Peyer's patch (tissue), 4 donors: Measurements from ENCODE around the gene SOCS7. TPM values are rescaled to one million over a fixed set of nuclear protein-coding genes. Genes with fewer than 3 reads are reported as not detected.

ENCODE experiments used
- DNase-seq, 3 donors: peaks; one replicate each; pipeline ENCODE4 v3.0.0-alpha.2; 2017 to 2019
- H3K27ac ChIP-seq, 4 donors: fragments of 200-600 bp; sonication (generic); one replicate each; pipeline ENCODE4 v1.5.1; 2016 to 2019
- H3K27me3 ChIP-seq, 2 donors: fragments of 200-600 bp; sonication (generic); one replicate each; pipeline ENCODE4 v1.5.1; 2019
- H3K36me3 ChIP-seq, 3 donors: fragments of 200-600 bp; sonication (generic); one replicate each; pipeline ENCODE4 v1.5.1; 2016 to 2019
- H3K4me1 ChIP-seq, 4 donors: fragments of 200-600 bp; sonication (generic); one replicate each; pipeline ENCODE4 v1.5.1; 2016 to 2019
- H3K4me3 ChIP-seq, 4 donors: fragments of 200-600 bp; sonication (generic); 1 replicate in 3 of 4; 2 replicates in 1 of 4; pipeline ENCODE4 v1.5.1; 2016 to 2019; ENCODE audit warnings: mild to moderate bottlenecking in 1 of 4
- H3K9me3 ChIP-seq, 4 donors: fragments of 200-600 bp; sonication (generic); one replicate each; pipeline ENCODE4 v1.5.1; 2016 to 2019; ENCODE audit warnings: mild to moderate bottlenecking in 1 of 4
- CTCF ChIP-seq, 6 experiments: fragments of 450-650 bp in 4 of 6; fragments of 200-600 bp in 2 of 6; sonication (generic) in 1 of 6; IDR thresholded peaks; one replicate each; pipeline ENCODE4 v1.5.1; 2017 to 2019; ENCODE audit warnings: antibody characterized with exemption in 6 of 6, mild to moderate bottlenecking in 3 of 6, moderate library complexity in 1 of 6
- POLR2A ChIP-seq, 2 donors: fragments of 450-650 bp; IDR thresholded peaks; one replicate each; pipeline ENCODE4 v1.5.1; 2017; ENCODE audit warnings: antibody characterized with exemption in 2 of 2, mild to moderate bottlenecking in 2 of 2, moderate library complexity in 2 of 2
- total RNA-seq, 4 donors: library from RNA; depleted of rRNA; stranded (reverse); fragments of >200 nt; gene quantifications; one replicate each; pipeline ENCODE4 v1.1.0, GENCODE V29; 2016

SOCS7 gene
- total RNA-seq, 4 donors from 2014 or later: 14.2 to 24.5 (median 16.1) TPM

GRCh38 chr17:38344420-38344745 is 7.3 kb upstream of the SOCS7 start:
- H3K4me1 ChIP-seq: no peaks in the 10 kb centered on the region
- no peak overlapping the region for H3K27ac ChIP-seq
- no peak overlapping the region for H3K4me3 ChIP-seq
- no peaks in the 10 kb centered on the region for H3K36me3 ChIP-seq
- DNase-seq: no peak
- TF ChIP-seq POLR2A (IDR thresholded peaks at IDR 0.05) (no peak), CTCF (IDR thresholded peaks at IDR 0.05) (no peak)
- no peaks in the 10 kb centered on the region for H3K9me3 ChIP-seq
- no peaks in the 10 kb centered on the region for H3K27me3 ChIP-seq

GRCh38 chr17:38345743-38346142 is 5.9 kb upstream of the SOCS7 start:
- Histone ChIP-seq H3K4me3 (no peak overlapping the region), H3K27me3 (no peaks in the 10 kb centered on the region), H3K9me3 (no peaks in the 10 kb centered on the region), H3K27ac (no peak overlapping the region), H3K36me3 (no peaks in the 10 kb centered on the region), H3K4me1 (peaks cover 0 to 1% (median 0%) of the 10 kb centered on the region in 4 donors)
- DNase-seq: no peak
- no peak for TF ChIP-seq POLR2A (IDR thresholded peaks at IDR 0.05)
- TF ChIP-seq CTCF (IDR thresholded peaks at IDR 0.05): no peak

- H3K9me3 ChIP-seq: no peaks in the 10 kb centered on the region
- no peaks in the 10 kb centered on the region for H3K27me3 ChIP-seq
- no peak for TF ChIP-seq POLR2A (IDR thresholded peaks at IDR 0.05)
- TF ChIP-seq CTCF (IDR thresholded peaks at IDR 0.05): peak; percentile 58 to 91 (median 88)
- no peak overlapping the region for H3K27ac ChIP-seq
- DNase-seq: peak; percentile 84 to 95 (median 89)
- H3K36me3 ChIP-seq: no peaks in the 10 kb centered on the region
- peaks cover 0 to 20% (median 0%) of the 10 kb centered on the region in 4 donors for H3K4me1 ChIP-seq
- no peak overlapping the region for H3K4me3 ChIP-seq
These were observed 2.4 kb upstream of the SOCS7 start for GRCh38 chr17:38349097-38349730.

- Histone ChIP-seq H3K9me3 (no peaks in the 10 kb centered on the region), H3K27ac (no peak overlapping the region), H3K4me1 (peaks cover 0 to 28% (median 0%) of the 10 kb centered on the region in 4 donors), H3K36me3 (no peaks in the 10 kb centered on the region), H3K4me3 (no peak overlapping the region), H3K27me3 (no peaks in the 10 kb centered on the region)
- TF ChIP-seq CTCF (IDR thresholded peaks at IDR 0.05) (no peak), POLR2A (IDR thresholded peaks at IDR 0.05) (no peak)
- DNase-seq: no peak
These were observed 1.6 kb upstream of the SOCS7 start for GRCh38 chr17:38350035-38350434.

GRCh38 chr17:38352245-38353085 is 821 bp downstream of the SOCS7 start:
- Histone ChIP-seq H3K27me3 (no peaks in the 10 kb centered on the region), H3K27ac (peak overlapping the region; percentile 81 to 85 (median 83)), H3K4me1 (peaks cover 0 to 32% (median 0%) of the 10 kb centered on the region in 4 donors), H3K36me3 (no peaks in the 10 kb centered on the region), H3K9me3 (no peaks in the 10 kb centered on the region), H3K4me3 (peak overlapping the region; percentile 88 to 92 (median 90))
- no peak for TF ChIP-seq POLR2A (IDR thresholded peaks at IDR 0.05)
- DNase-seq: peak; percentile 21 to 59 (median 52)

GRCh38 chr17:38353086-38353604 is 1.5 kb downstream of the SOCS7 start:
- no peak for DNase-seq
- peak overlapping the region in 3 of 4 donors; percentile 83 to 85 (median 83) for H3K27ac ChIP-seq
- peaks cover 0 to 32% (median 0%) of the 10 kb centered on the region in 4 donors for H3K4me1 ChIP-seq
- TF ChIP-seq POLR2A (IDR thresholded peaks at IDR 0.05): no peak
- no peaks in the 10 kb centered on the region for H3K9me3 ChIP-seq
- H3K36me3 ChIP-seq: no peaks in the 10 kb centered on the region
- H3K4me3 ChIP-seq: peak overlapping the region; percentile 88 to 92 (median 90)
- H3K27me3 ChIP-seq: no peaks in the 10 kb centered on the region
